Caco-2 (cell line): ENCODE data around the gene CCDC170. TPM values are rescaled to one million over a fixed set of nuclear protein-coding genes. Genes with fewer than 3 reads are reported as not detected.

Source experiments
- BruUV-seq: library from RNA; stranded (reverse); fragments of 400-500 nt; replicated peaks from 2 replicates; lab custom pipeline; 2021; lab: Mats Ljungman, UMichigan
- CTCF ChIA-PET: fragments of 300-600 bp; sonication (Branson Sonifier 250); formaldehyde crosslinking; loops from one replicate; lab custom pipeline; 2022; ENCODE audit warnings: antibody characterized with exemption; lab: Charles Lee
- POLR2A ChIA-PET: fragments of 300-600 bp; sonication (Branson Sonifier 250); formaldehyde crosslinking; loops from one replicate; lab custom pipeline; 2022; ENCODE audit warnings: antibody characterized with exemption; lab: Charles Lee
- DNase-seq, 2 experiments: peaks; one replicate each; pipeline versions ENCODE4 v3.0.0 to v3.0.0-alpha.2; 2020 to 2022
- H3K27me3 ChIP-seq: replicated peaks from 2 replicates; pipeline ENCODE4 v1.6.0; 2011; ENCODE audit warnings: low read length; ENCODE audit not compliant: control insufficient read depth, insufficient read depth
- H3K36me3 ChIP-seq: 2 replicates; pipeline ENCODE4 v1.5.1; 2011; ENCODE audit warnings: low read length; ENCODE audit not compliant: control insufficient read depth, insufficient read depth
- H3K4me1 ChIP-seq: fragments of 250-450 bp; sonication (Bioruptor Pico); 2 replicates; pipeline ENCODE4 v1.5.1; 2020; ENCODE audit warnings: mild to moderate bottlenecking
- H3K4me3 ChIP-seq: 2 replicates; pipeline ENCODE4 v1.5.1; 2011; ENCODE audit warnings: low read depth, mild to moderate bottlenecking, control low read depth, low read length
- H3K9me3 ChIP-seq: fragments of 250-450 bp; sonication (Bioruptor Pico); 2 replicates; pipeline ENCODE4 v1.5.1; 2020; ENCODE audit warnings: mild to moderate bottlenecking, moderate library complexity
- H3K27ac Mint-ChIP-seq: one replicate; pipeline ENCODE4 v1.8.0; 2022; ENCODE audit warnings: mixed read lengths; ENCODE audit not compliant: unreplicated experiment
- H3K27me3 Mint-ChIP-seq: one replicate; pipeline ENCODE4 v1.8.0; 2022; ENCODE audit warnings: mixed read lengths; ENCODE audit not compliant: insufficient read depth, unreplicated experiment
- H3K36me3 Mint-ChIP-seq: one replicate; pipeline ENCODE4 v1.8.0; 2022; ENCODE audit warnings: mild to moderate bottlenecking, mixed read lengths; ENCODE audit not compliant: insufficient read depth, unreplicated experiment
- H3K4me1 Mint-ChIP-seq: one replicate; pipeline ENCODE4 v1.8.0; 2022; ENCODE audit warnings: low read depth, mixed read lengths; ENCODE audit not compliant: unreplicated experiment
- H3K4me3 Mint-ChIP-seq: one replicate; pipeline ENCODE4 v1.8.0; 2022; ENCODE audit warnings: mild to moderate bottlenecking, moderate library complexity, mixed read lengths; ENCODE audit not compliant: unreplicated experiment
- H3K9me3 Mint-ChIP-seq: one replicate; pipeline ENCODE4 v1.8.0; 2022; ENCODE audit warnings: mixed read lengths; ENCODE audit not compliant: unreplicated experiment
- CTCF ChIP-seq, 2 experiments: fragments of 200-600 bp in 1 of 2; IDR thresholded peaks; 1 replicate in 1 of 2; 2 replicates in 1 of 2; pipeline versions ENCODE4 v1.5.1 to v1.8.0; 2011 to 2022; ENCODE audit warnings: antibody characterized with exemption in 1 of 2, control low read depth in 1 of 2, inconsistent platforms in 1 of 2, low read depth in 1 of 2, low read length in 1 of 2, mild to moderate bottlenecking in 1 of 2, moderate library complexity in 1 of 2; ENCODE audit not compliant: insufficient read depth in 1 of 2, severe bottlenecking in 1 of 2, unreplicated experiment in 1 of 2
- intact Hi-C: fragments of 100-400 bp; cut with micrococcal nuclease; formaldehyde crosslinking; loops from one replicate; pipeline ENCODE4 v1.10.0; 2022; ENCODE audit not compliant: unreplicated experiment
- total RNA-seq: library from RNA; stranded (reverse); gene quantifications from 2 replicates; pipeline ENCODE4 v1.2.3, GENCODE V29; 2022

Gene CCDC170
- total RNA-seq, 1 experiment from 2014 or later = 6.8 TPM

GRCh38 chr6:151498327-151498726, 4.5 kb downstream of the CCDC170 start:
- intact Hi-C loops = no loop called here
- peak in 1 of 2 experiments; percentile 12 for DNase-seq
- TF ChIP-seq CTCF (IDR thresholded peaks at IDR 0.05; ENCODE audit: insufficient read depth in 1 of 2, low read depth in 1 of 2, low read length in 1 of 2, severe bottlenecking in 1 of 2, unreplicated experiment in 1 of 2) = no peak
- Mint-ChIP-seq H3K4me3 (no peak overlapping the region), H3K4me1 (peaks cover 33% of the 10 kb centered on the region), H3K27me3 (no peaks in the 10 kb centered on the region), H3K9me3 (no peaks in the 10 kb centered on the region), H3K27ac (no peak overlapping the region), H3K36me3 (no peaks in the 10 kb centered on the region)
- ChIA-PET CTCF (no interaction called here), POLR2A (no interaction called here)
- Histone ChIP-seq H3K4me3 (no peak overlapping the region), H3K4me1 (peaks cover 17% of the 10 kb centered on the region), H3K9me3 (no peaks in the 10 kb centered on the region), H3K36me3 (no peaks in the 10 kb centered on the region), H3K27me3 (no peaks in the 10 kb centered on the region)
- no TSS peak for BruUV-seq

GRCh38 chr6:151499551-151499950, 5.7 kb downstream of the CCDC170 start:
- BruUV-seq = no TSS peak
- DNase-seq = no peak
- POLR2A ChIA-PET = no interaction called here
- Mint-ChIP-seq H3K27ac (no peak overlapping the region), H3K9me3 (no peaks in the 10 kb centered on the region), H3K4me3 (no peak overlapping the region), H3K27me3 (no peaks in the 10 kb centered on the region), H3K4me1 (peaks cover 33% of the 10 kb centered on the region), H3K36me3 (peaks cover 5% of the 10 kb centered on the region)
- Histone ChIP-seq H3K36me3 (no peaks in the 10 kb centered on the region), H3K4me3 (no peak overlapping the region), H3K9me3 (no peaks in the 10 kb centered on the region), H3K4me1 (peaks cover 16% of the 10 kb centered on the region), H3K27me3 (no peaks in the 10 kb centered on the region)
- no peak for TF ChIP-seq CTCF (IDR thresholded peaks at IDR 0.05; ENCODE audit: insufficient read depth in 1 of 2, low read depth in 1 of 2, low read length in 1 of 2, severe bottlenecking in 1 of 2, unreplicated experiment in 1 of 2)
- intact Hi-C loops = no loop called here
- CTCF ChIA-PET = no interaction called here

GRCh38 chr6:151501511-151502136, 7.8 kb downstream of the CCDC170 start:
- Histone ChIP-seq H3K9me3 (no peaks in the 10 kb centered on the region), H3K27me3 (no peaks in the 10 kb centered on the region), H3K4me3 (no peak overlapping the region), H3K4me1 (peaks cover 16% of the 10 kb centered on the region), H3K36me3 (no peaks in the 10 kb centered on the region)
- no peaks in the 10 kb centered on the region for H3K27me3 Mint-ChIP-seq
- no peaks in the 10 kb centered on the region for H3K9me3 Mint-ChIP-seq
- H3K36me3 Mint-ChIP-seq = peaks cover 5% of the 10 kb centered on the region
- BruUV-seq = no TSS peak
- DNase-seq = peak; percentile 39 to 51
- H3K27ac Mint-ChIP-seq = peak overlapping the region; percentile 56
- peak overlapping the region; percentile 46 for H3K4me3 Mint-ChIP-seq
- intact Hi-C loops = loop anchor here (5.0 kb wide), 1 partner anchor 166 kb away; no protein-coding TSS in a partner anchor
- TF ChIP-seq CTCF (IDR thresholded peaks at IDR 0.05; ENCODE audit: insufficient read depth in 1 of 2, low read depth in 1 of 2, low read length in 1 of 2, severe bottlenecking in 1 of 2, unreplicated experiment in 1 of 2) = no peak
- H3K4me1 Mint-ChIP-seq = peaks cover 21% of the 10 kb centered on the region
- ChIA-PET CTCF (no interaction called here), POLR2A (no interaction called here)
